Kidney (tissue), 14 donors: ENCODE measurements around the gene MAIP1. TPM values are rescaled to one million over a fixed set of nuclear protein-coding genes. Genes with fewer than 3 reads are reported as not detected.
A peak's percentile ranks its signal among the peaks of the same experiment; 100 is the strongest.

ENCODE experiments used
- DNase-seq, 5 donors: peaks; one replicate each; pipeline ENCODE4 v3.0.0-alpha.2; 2013 to 2020
- FAIRE-seq: peaks from 2 replicates; lab custom pipeline; 2012; peaks lifted over from hg19 to GRCh38; lab: Jason Lieb, UNC
- H3K27ac ChIP-seq, 2 donors: one replicate each; pipeline ENCODE4 v1.7.0; 2013; ENCODE audit warnings: low read depth in 2 of 2, low read length in 2 of 2, inconsistent platforms in 1 of 2
- H3K27me3 ChIP-seq: one replicate; pipeline ENCODE4 v1.7.1; 2013; ENCODE audit warnings: low read length, inconsistent platforms; ENCODE audit not compliant: control insufficient read depth, insufficient read depth
- H3K36me3 ChIP-seq, 3 donors: one replicate each; pipeline versions ENCODE4 v1.7.0 to v1.7.1; 2013; ENCODE audit warnings: low read length in 3 of 3, control low read depth in 1 of 3, inconsistent platforms in 1 of 3; ENCODE audit not compliant: insufficient read depth in 3 of 3, control insufficient read depth in 2 of 3
- H3K4me1 ChIP-seq, 3 donors: one replicate each; pipeline versions ENCODE4 v1.7.0 to v1.7.1; 2013; ENCODE audit warnings: low read length in 3 of 3, inconsistent platforms in 1 of 3, low read depth in 1 of 3; ENCODE audit not compliant: control insufficient read depth in 2 of 3, insufficient read depth in 2 of 3
- H3K4me3 ChIP-seq, 3 donors: one replicate each; pipeline versions ENCODE4 v1.7.0 to v1.8.1; 2013; ENCODE audit warnings: low read length in 3 of 3, control low read depth in 1 of 3, inconsistent platforms in 1 of 3
- H3K9ac ChIP-seq, 3 donors: one replicate each; pipeline versions ENCODE4 v1.7.0 to v1.7.1; 2013; ENCODE audit warnings: low read length in 3 of 3, control low read depth in 1 of 3, inconsistent platforms in 1 of 3
- H3K9me3 ChIP-seq, 3 donors: one replicate each; pipeline versions ENCODE4 v1.7.0 to v1.7.1; 2013; ENCODE audit warnings: low read length in 3 of 3, control low read depth in 1 of 3, inconsistent platforms in 1 of 3; ENCODE audit not compliant: control insufficient read depth in 2 of 3, insufficient read depth in 1 of 3
- CTCF ChIP-seq: IDR thresholded peaks from 3 replicates; pipeline ENCODE4 v1.5.1; 2012; ENCODE audit warnings: mild to moderate bottlenecking, moderate library complexity, borderline replicate concordance; ENCODE audit not compliant: insufficient read depth; ENCODE audit errors: extremely low read depth
- intact Hi-C: fragments of 100-400 bp; cut with DNase I; formaldehyde crosslinking; loops from one replicate; pipeline ENCODE4 v1.11.1; 2022
- polyA plus RNA-seq: library from polyadenylated mRNA; stranded (reverse); fragments of 350-450 nt; fragmentation: Illumina TruSeq; extraction: RNeasy Lipid Tissue Mini Kit (QIAGEN cat#74804); gene quantifications from one replicate; pipeline ENCODE4 v1.2.3, GENCODE V29; 2014; ENCODE audit warnings: low read depth, low replicate concordance; ENCODE audit not compliant: insufficient read depth
- total RNA-seq: library from RNA; stranded (reverse); fragmentation: NEBNext Ultra II Directional; extraction: Animal tissue kit (Norgen Biotek cat#: 25700); gene quantifications from one replicate; pipeline ENCODE4 v1.2.1, GENCODE V29; 2021
- donor health status: control.
- donor health status: control.
- donor health status: control.
- donor health status: control.
- donor health status: control.
- donor health status: DM: yes; HTN: yes; CAD: no.
- donor health status: Normal renal cell carcinoma (clear cell type).

MAIP1 gene
- total and polyA plus RNA-seq, 2 donors from 2014 or later, result 16.0 to 43.1 TPM

GRCh38 chr2:199979398-199979797 is 24.0 kb downstream of the MAIP1 start:
- Histone ChIP-seq H3K27me3 (no peaks in the 10 kb centered on the region), H3K4me3 (no peak overlapping the region), H3K36me3 (no peaks in the 10 kb centered on the region), H3K4me1 (peaks cover 0 to 11% (median 2%) of the 10 kb centered on the region in 3 donors), H3K27ac (no peak overlapping the region), H3K9me3 (no peaks in the 10 kb centered on the region), H3K9ac (no peak overlapping the region)
- FAIRE-seq (no peak), DNase-seq (no peak)
- intact Hi-C loops, result no loop called here
- TF ChIP-seq CTCF, result no peak

GRCh38 chr2:199979832-199980628 is 24.6 kb downstream of the MAIP1 start:
- Histone ChIP-seq H3K27ac (no peak overlapping the region), H3K27me3 (no peaks in the 10 kb centered on the region), H3K36me3 (no peaks in the 10 kb centered on the region), H3K4me3 (peak overlapping the region in 2 of 3 donors; percentile 40 to 47), H3K9me3 (no peaks in the 10 kb centered on the region), H3K9ac (no peak overlapping the region), H3K4me1 (peaks cover 0 to 11% (median 2%) of the 10 kb centered on the region in 3 donors)
- intact Hi-C loops, result loop anchor here (10.0 kb wide), 2 partner anchors 325 to 495 kb away; partner anchors contain the start of gene SPATS2L
- DNase-seq (peak; percentile 84 to 92 (median 89)), FAIRE-seq (peak; percentile 51)
- TF ChIP-seq CTCF, result peak; percentile 91

- TF ChIP-seq CTCF, result no peak
- Histone ChIP-seq H3K9me3 (no peaks in the 10 kb centered on the region), H3K27me3 (no peaks in the 10 kb centered on the region), H3K27ac (no peak overlapping the region), H3K36me3 (no peaks in the 10 kb centered on the region), H3K9ac (no peak overlapping the region), H3K4me3 (no peak overlapping the region), H3K4me1 (peaks cover 0 to 11% (median 2%) of the 10 kb centered on the region in 3 donors)
- intact Hi-C loops, result loop anchor here (10.0 kb wide), 2 partner anchors 323 to 493 kb away; partner anchors contain the start of gene SPATS2L
- peak in 1 of 5 donors; percentile 43 for DNase-seq
- no peak for FAIRE-seq
These were observed 26.9 kb downstream of the MAIP1 start for GRCh38 chr2:199982126-199982843.
